Measurements from ENCODE around the gene OR10A3.

OR10A3 gene

GRCh38 chr11:7909585-7910285 is 31.8 kb downstream of the OR10A3 start:
- H3K9me3 Mint-ChIP-seq: no peaks in the 10 kb centered on the region
- peaks cover 0 to 12% of the 10 kb centered on the region in 2 donors for H3K27me3 Mint-ChIP-seq
- no peak overlapping the region for H3K4me3 Mint-ChIP-seq
- DNase-seq: no peak
- H3K36me3 Mint-ChIP-seq: no peaks in the 10 kb centered on the region
- H3K27ac Mint-ChIP-seq: no peak overlapping the region
- no peak for ATAC-seq (replicated peaks)
- H3K4me1 Mint-ChIP-seq: no peaks in the 10 kb centered on the region

- Mint-ChIP-seq H3K4me3 (no peak overlapping the region), H3K9me3 (no peaks in the 10 kb centered on the region), H3K27me3 (peaks cover 16 to 26% of the 10 kb centered on the region in 2 donors), H3K4me1 (no peaks in the 10 kb centered on the region), H3K36me3 (no peaks in the 10 kb centered on the region), H3K27ac (no peak overlapping the region)
- DNase-seq (no peak), ATAC-seq (replicated peaks) (no peak)
These were observed 34.4 kb downstream of the OR10A3 start for GRCh38 chr11:7907121-7907520.

GRCh38 chr11:7906481-7906880 is 35.0 kb downstream of the OR10A3 start:
- Mint-ChIP-seq H3K27me3 (peaks cover 16 to 27% of the 10 kb centered on the region in 2 donors), H3K4me1 (no peaks in the 10 kb centered on the region), H3K27ac (no peak overlapping the region), H3K4me3 (no peak overlapping the region), H3K36me3 (no peaks in the 10 kb centered on the region), H3K9me3 (no peaks in the 10 kb centered on the region)
- no peak for ATAC-seq (replicated peaks)
- no peak for DNase-seq

GRCh38 chr11:7905961-7906429 is 35.5 kb downstream of the OR10A3 start:
- H3K4me1 Mint-ChIP-seq: no peaks in the 10 kb centered on the region
- no peak for DNase-seq
- H3K4me3 Mint-ChIP-seq: no peak overlapping the region
- H3K9me3 Mint-ChIP-seq: no peaks in the 10 kb centered on the region
- no peaks in the 10 kb centered on the region for H3K36me3 Mint-ChIP-seq
- ATAC-seq (replicated peaks): no peak
- H3K27me3 Mint-ChIP-seq: peaks cover 16 to 30% of the 10 kb centered on the region in 2 donors
- no peak overlapping the region for H3K27ac Mint-ChIP-seq

- DNase-seq (no peak), ATAC-seq (replicated peaks) (no peak)
- no peaks in the 10 kb centered on the region for H3K9me3 Mint-ChIP-seq
- H3K36me3 Mint-ChIP-seq: no peaks in the 10 kb centered on the region
- peaks cover 16 to 29% of the 10 kb centered on the region in 2 donors for H3K27me3 Mint-ChIP-seq
- H3K27ac Mint-ChIP-seq: no peak overlapping the region
- no peak overlapping the region for H3K4me3 Mint-ChIP-seq
- H3K4me1 Mint-ChIP-seq: no peaks in the 10 kb centered on the region
These were observed 36.0 kb downstream of the OR10A3 start for GRCh38 chr11:7905549-7905948.

GRCh38 chr11:7904917-7905316 is 36.6 kb downstream of the OR10A3 start:
- H3K36me3 Mint-ChIP-seq: peaks cover 0 to 2% of the 10 kb centered on the region in 2 donors
- no peak overlapping the region for H3K4me3 Mint-ChIP-seq
- H3K27ac Mint-ChIP-seq: no peak overlapping the region
- peaks cover 2% of the 10 kb centered on the region in 2 donors for H3K9me3 Mint-ChIP-seq
- no peak for ATAC-seq (replicated peaks)
- no peak for DNase-seq
- H3K27me3 Mint-ChIP-seq: peaks cover 16 to 28% of the 10 kb centered on the region in 2 donors
- H3K4me1 Mint-ChIP-seq: no peaks in the 10 kb centered on the region

- Mint-ChIP-seq H3K36me3 (peaks cover 3 to 8% of the 10 kb centered on the region in 2 donors), H3K4me1 (peaks cover 0 to 3% of the 10 kb centered on the region in 2 donors), H3K27me3 (peaks cover 20 to 34% of the 10 kb centered on the region in 2 donors), H3K9me3 (peaks cover 6 to 8% of the 10 kb centered on the region in 2 donors), H3K4me3 (no peak overlapping the region), H3K27ac (no peak overlapping the region)
- no peak for DNase-seq
- ATAC-seq (replicated peaks): no peak
These were observed 37.6 kb downstream of the OR10A3 start for GRCh38 chr11:7903940-7904339.

GRCh38 chr11:7901319-7901854 is 40.1 kb downstream of the OR10A3 start:
- peaks cover 3 to 9% of the 10 kb centered on the region in 2 donors for H3K36me3 Mint-ChIP-seq
- H3K4me3 Mint-ChIP-seq: no peak overlapping the region
- H3K4me1 Mint-ChIP-seq: peaks cover 0 to 4% of the 10 kb centered on the region in 2 donors
- no peak overlapping the region for H3K27ac Mint-ChIP-seq
- H3K9me3 Mint-ChIP-seq: peaks cover 7 to 11% of the 10 kb centered on the region in 2 donors
- peaks cover 21 to 38% of the 10 kb centered on the region in 2 donors for H3K27me3 Mint-ChIP-seq
- no peak for ATAC-seq (replicated peaks)
- no peak for DNase-seq

GRCh38 chr11:7900686-7901085 is 40.8 kb downstream of the OR10A3 start:
- ATAC-seq (replicated peaks) (no peak), DNase-seq (no peak)
- Mint-ChIP-seq H3K4me3 (no peak overlapping the region), H3K4me1 (peaks cover 0 to 4% of the 10 kb centered on the region in 2 donors), H3K27me3 (peaks cover 21 to 38% of the 10 kb centered on the region in 2 donors), H3K36me3 (peaks cover 3 to 9% of the 10 kb centered on the region in 2 donors), H3K27ac (no peak overlapping the region), H3K9me3 (peaks cover 7 to 11% of the 10 kb centered on the region in 2 donors)

- DNase-seq (no peak), ATAC-seq (replicated peaks) (no peak)
- H3K27ac Mint-ChIP-seq: no peak overlapping the region
- peaks cover 0 to 4% of the 10 kb centered on the region in 2 donors for H3K4me1 Mint-ChIP-seq
- peaks cover 3 to 9% of the 10 kb centered on the region in 2 donors for H3K36me3 Mint-ChIP-seq
- H3K4me3 Mint-ChIP-seq: no peak overlapping the region
- peaks cover 9 to 11% of the 10 kb centered on the region in 2 donors for H3K9me3 Mint-ChIP-seq
- H3K27me3 Mint-ChIP-seq: peaks cover 21 to 34% of the 10 kb centered on the region in 2 donors
These were observed 42.1 kb downstream of the OR10A3 start for GRCh38 chr11:7899418-7899817.

- DNase-seq (no peak), ATAC-seq (replicated peaks) (peak in 1 of 2 donors; percentile 53)
- H3K27ac Mint-ChIP-seq: no peak overlapping the region
- no peak overlapping the region for H3K4me3 Mint-ChIP-seq
- H3K4me1 Mint-ChIP-seq: peaks cover 0 to 4% of the 10 kb centered on the region in 2 donors
- peaks cover 3 to 9% of the 10 kb centered on the region in 2 donors for H3K36me3 Mint-ChIP-seq
- H3K27me3 Mint-ChIP-seq: peaks cover 15 to 28% of the 10 kb centered on the region in 2 donors
- H3K9me3 Mint-ChIP-seq: peaks cover 9 to 11% of the 10 kb centered on the region in 2 donors
These were observed 42.7 kb downstream of the OR10A3 start for GRCh38 chr11:7898666-7899283.

GRCh38 chr11:7896009-7896785 is 45.3 kb downstream of the OR10A3 start:
- peaks cover 7 to 16% of the 10 kb centered on the region in 2 donors for H3K4me1 Mint-ChIP-seq
- H3K27me3 Mint-ChIP-seq: peaks cover 5 to 11% of the 10 kb centered on the region in 2 donors
- H3K9me3 Mint-ChIP-seq: peaks cover 9 to 11% of the 10 kb centered on the region in 2 donors
- H3K4me3 Mint-ChIP-seq: no peak overlapping the region
- ATAC-seq (replicated peaks) (no peak), DNase-seq (no peak)
- H3K27ac Mint-ChIP-seq: no peak overlapping the region
- peaks cover 3 to 9% of the 10 kb centered on the region in 2 donors for H3K36me3 Mint-ChIP-seq

- Mint-ChIP-seq H3K4me1 (peaks cover 15 to 34% of the 10 kb centered on the region in 2 donors), H3K4me3 (no peak overlapping the region), H3K27me3 (peaks cover 4 to 6% of the 10 kb centered on the region in 2 donors), H3K36me3 (peaks cover 2 to 4% of the 10 kb centered on the region in 2 donors), H3K27ac (no peak overlapping the region), H3K9me3 (peaks cover 6% of the 10 kb centered on the region in 2 donors)
- ATAC-seq (replicated peaks): no peak
- DNase-seq: no peak
These were observed 47.3 kb downstream of the OR10A3 start for GRCh38 chr11:7894251-7894650.

- H3K27me3 Mint-ChIP-seq: peaks cover 0 to 2% of the 10 kb centered on the region in 2 donors
- no peak for DNase-seq
- peaks cover 15 to 31% of the 10 kb centered on the region in 2 donors for H3K4me1 Mint-ChIP-seq
- no peak overlapping the region for H3K27ac Mint-ChIP-seq
- H3K4me3 Mint-ChIP-seq: no peak overlapping the region
- no peaks in the 10 kb centered on the region for H3K36me3 Mint-ChIP-seq
- H3K9me3 Mint-ChIP-seq: peaks cover 2 to 3% of the 10 kb centered on the region in 2 donors
- no peak for ATAC-seq (replicated peaks)
These were observed 47.7 kb downstream of the OR10A3 start for GRCh38 chr11:7893796-7894195.

Measured in stimulated activated naive B cell treated with anti-CD40 and anti-IgM and Interleukin-4, amounts not matched to agents 10 μg/mL and 1 μg/mL and 100 μg/mL, for 72 hours (primary cell).